ENCODE data around the gene BBC3. TPM values are rescaled to one million over a fixed set of nuclear protein-coding genes. Genes with fewer than 3 reads are reported as not detected.
"Not testable (repeated sequence)": the region's sequence is repeated elsewhere in the genome, so short reads cannot be mapped to it uniquely, and the experiment has no call there.

The BBC3 gene
- total RNA-seq, 1 experiment from 2014 or later = 9.8 TPM

DNA sequence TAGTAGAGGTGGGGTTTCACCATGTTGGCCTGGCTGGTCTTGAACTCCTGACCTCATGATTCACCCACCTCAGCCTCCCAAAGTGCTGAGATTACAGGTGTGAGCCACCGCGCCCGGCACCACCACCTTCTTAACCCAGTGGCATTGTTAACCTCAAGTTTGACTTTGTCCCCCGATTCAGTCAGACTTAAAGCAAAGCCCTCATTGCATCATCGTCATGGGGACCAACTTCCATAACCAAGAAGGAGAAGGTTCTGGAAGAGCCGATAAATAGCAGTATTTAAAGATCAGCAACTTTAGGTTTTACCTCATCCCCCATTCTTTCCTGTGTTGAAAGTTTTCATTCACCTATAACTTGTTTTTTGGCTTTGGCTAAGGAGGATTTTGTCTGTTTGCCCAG, 37.0 kb upstream of the BBC3 start:
- peaks cover 11% of the 10 kb centered on the region for H3K4me1 Mint-ChIP-seq (ENCODE audit: low read depth, unreplicated experiment)
- no peak overlapping the region for H3K27ac Mint-ChIP-seq (ENCODE audit: unreplicated experiment)
- no peak overlapping the region for H3K4me3 Mint-ChIP-seq (ENCODE audit: low read depth, unreplicated experiment)
- H3K36me3 Mint-ChIP-seq (ENCODE audit: insufficient read depth, unreplicated experiment) = peaks cover 75% of the 10 kb centered on the region
- CTCF ChIA-PET = no interaction called here
- no peaks in the 10 kb centered on the region for H3K27me3 Mint-ChIP-seq (ENCODE audit: unreplicated experiment)
- no peaks in the 10 kb centered on the region for H3K9me3 Mint-ChIP-seq (ENCODE audit: low read depth, unreplicated experiment)
- DNase-seq = no peak
- no TSS peak for BruUV-seq (replicated peaks)
- intact Hi-C loops (cut with micrococcal nuclease; ENCODE audit: unreplicated experiment) = no loop called here
- TF ChIP-seq, protein P1, sequence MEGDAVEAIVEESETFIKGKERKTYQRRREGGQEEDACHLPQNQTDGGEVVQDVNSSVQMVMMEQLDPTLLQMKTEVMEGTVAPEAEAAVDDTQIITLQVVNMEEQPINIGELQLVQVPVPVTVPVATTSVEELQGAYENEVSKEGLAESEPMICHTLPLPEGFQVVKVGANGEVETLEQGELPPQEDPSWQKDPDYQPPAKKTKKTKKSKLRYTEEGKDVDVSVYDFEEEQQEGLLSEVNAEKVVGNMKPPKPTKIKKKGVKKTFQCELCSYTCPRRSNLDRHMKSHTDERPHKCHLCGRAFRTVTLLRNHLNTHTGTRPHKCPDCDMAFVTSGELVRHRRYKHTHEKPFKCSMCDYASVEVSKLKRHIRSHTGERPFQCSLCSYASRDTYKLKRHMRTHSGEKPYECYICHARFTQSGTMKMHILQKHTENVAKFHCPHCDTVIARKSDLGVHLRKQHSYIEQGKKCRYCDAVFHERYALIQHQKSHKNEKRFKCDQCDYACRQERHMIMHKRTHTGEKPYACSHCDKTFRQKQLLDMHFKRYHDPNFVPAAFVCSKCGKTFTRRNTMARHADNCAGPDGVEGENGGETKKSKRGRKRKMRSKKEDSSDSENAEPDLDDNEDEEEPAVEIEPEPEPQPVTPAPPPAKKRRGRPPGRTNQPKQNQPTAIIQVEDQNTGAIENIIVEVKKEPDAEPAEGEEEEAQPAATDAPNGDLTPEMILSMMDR (IDR thresholded peaks at IDR 0.05; ENCODE audit: unreplicated experiment) = no peak

DNA sequence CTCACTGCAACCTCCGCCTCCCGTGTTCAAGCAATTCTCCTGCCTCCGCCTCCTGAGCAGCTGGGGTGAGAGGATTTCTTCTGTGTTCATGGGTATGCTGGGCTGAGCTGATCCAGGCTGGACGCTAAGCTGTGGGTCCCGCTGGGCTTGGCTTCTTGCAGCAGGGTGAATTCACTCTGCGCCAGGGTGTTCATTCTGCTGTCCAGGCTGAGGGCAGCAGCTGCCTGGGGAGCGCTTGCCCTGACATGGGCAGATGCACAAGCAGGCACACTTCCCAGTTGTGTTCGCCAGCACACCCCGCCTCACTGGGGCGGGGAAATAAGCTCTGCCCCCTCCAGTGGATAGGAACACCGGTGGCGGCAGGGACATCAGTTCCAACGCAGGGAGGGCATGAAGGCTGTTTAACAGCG, 36.4 kb upstream of the BBC3 start:
- CTCF ChIA-PET = no interaction called here
- Mint-ChIP-seq H3K4me1 (ENCODE audit: low read depth, unreplicated experiment) (peaks cover 4% of the 10 kb centered on the region), H3K27me3 (ENCODE audit: unreplicated experiment) (no peaks in the 10 kb centered on the region), H3K4me3 (ENCODE audit: low read depth, unreplicated experiment) (no peak overlapping the region), H3K27ac (ENCODE audit: unreplicated experiment) (no peak overlapping the region), H3K36me3 (ENCODE audit: insufficient read depth, unreplicated experiment) (peaks cover 68% of the 10 kb centered on the region), H3K9me3 (ENCODE audit: low read depth, unreplicated experiment) (no peaks in the 10 kb centered on the region)
- BruUV-seq (replicated peaks) = no TSS peak
- DNase-seq = no peak
- intact Hi-C loops (cut with micrococcal nuclease; ENCODE audit: unreplicated experiment) = no loop called here
- TF ChIP-seq, protein P1 (IDR thresholded peaks at IDR 0.05; ENCODE audit: unreplicated experiment) = no peak

DNA sequence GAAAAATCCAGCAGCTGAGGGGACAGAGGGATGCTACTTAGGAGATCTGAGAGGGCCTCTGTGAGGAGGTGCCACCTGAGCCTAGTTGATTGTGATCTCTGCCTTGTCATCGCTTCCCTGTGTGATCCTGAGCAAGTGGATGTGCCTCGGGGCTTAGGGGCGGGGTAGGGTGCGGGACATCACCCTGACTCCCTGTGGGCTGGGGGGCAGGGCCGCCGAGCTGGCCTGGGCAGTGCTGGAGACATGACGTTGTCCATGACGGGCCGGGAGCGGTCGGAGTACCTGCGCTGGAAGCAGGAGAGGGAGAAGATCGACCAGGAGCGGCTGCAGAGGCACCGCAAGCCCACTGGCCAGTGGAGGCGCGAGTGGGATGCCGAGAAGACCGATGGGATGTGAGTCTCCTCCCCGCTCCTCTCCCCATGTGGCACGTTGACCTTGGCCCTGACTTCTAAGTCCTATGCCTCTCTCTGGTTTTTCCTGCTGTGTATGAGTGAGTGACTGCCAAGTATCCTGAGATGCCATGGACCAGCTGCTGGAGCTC, 35.5 kb upstream of the BBC3 start:
- H3K4me3 Mint-ChIP-seq (ENCODE audit: low read depth, unreplicated experiment) = no peak overlapping the region
- peaks cover 59% of the 10 kb centered on the region for H3K36me3 Mint-ChIP-seq (ENCODE audit: insufficient read depth, unreplicated experiment)
- H3K4me1 Mint-ChIP-seq (ENCODE audit: low read depth, unreplicated experiment) = no peaks in the 10 kb centered on the region
- BruUV-seq (replicated peaks) = no TSS peak
- no peaks in the 10 kb centered on the region for H3K27me3 Mint-ChIP-seq (ENCODE audit: unreplicated experiment)
- H3K9me3 Mint-ChIP-seq (ENCODE audit: low read depth, unreplicated experiment) = no peaks in the 10 kb centered on the region
- TF ChIP-seq, protein P1 (IDR thresholded peaks at IDR 0.05; ENCODE audit: unreplicated experiment) = no peak
- CTCF ChIA-PET = interaction anchor here (0.7 kb wide), 1 partner anchor 603 kb away, joined by 3 read pairs; no protein-coding TSS in a partner anchor
- no peak overlapping the region for H3K27ac Mint-ChIP-seq (ENCODE audit: unreplicated experiment)
- no peak for DNase-seq
- intact Hi-C loops (cut with micrococcal nuclease; ENCODE audit: unreplicated experiment) = no loop called here

DNA sequence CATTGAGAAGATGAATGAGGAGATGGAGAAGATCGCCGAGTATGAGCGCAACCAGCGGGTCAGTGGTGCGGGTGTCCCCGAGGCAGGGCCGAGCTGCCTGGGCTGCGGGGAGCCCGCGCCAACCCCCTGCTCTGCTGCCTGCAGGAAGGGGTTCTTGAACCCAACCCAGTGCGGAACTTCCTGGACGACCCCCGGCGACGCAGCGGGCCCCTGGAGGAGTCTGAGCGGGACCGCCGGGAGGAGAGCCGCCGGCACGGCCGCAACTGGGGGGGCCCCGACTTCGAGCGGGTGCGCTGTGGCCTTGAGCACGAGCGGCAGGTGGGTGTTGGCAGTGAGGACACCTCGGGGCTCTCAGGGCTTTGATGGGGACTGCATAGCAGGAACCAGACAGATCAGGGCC, 33.6 kb upstream of the BBC3 start:
- CTCF ChIA-PET = no interaction called here

DNA sequence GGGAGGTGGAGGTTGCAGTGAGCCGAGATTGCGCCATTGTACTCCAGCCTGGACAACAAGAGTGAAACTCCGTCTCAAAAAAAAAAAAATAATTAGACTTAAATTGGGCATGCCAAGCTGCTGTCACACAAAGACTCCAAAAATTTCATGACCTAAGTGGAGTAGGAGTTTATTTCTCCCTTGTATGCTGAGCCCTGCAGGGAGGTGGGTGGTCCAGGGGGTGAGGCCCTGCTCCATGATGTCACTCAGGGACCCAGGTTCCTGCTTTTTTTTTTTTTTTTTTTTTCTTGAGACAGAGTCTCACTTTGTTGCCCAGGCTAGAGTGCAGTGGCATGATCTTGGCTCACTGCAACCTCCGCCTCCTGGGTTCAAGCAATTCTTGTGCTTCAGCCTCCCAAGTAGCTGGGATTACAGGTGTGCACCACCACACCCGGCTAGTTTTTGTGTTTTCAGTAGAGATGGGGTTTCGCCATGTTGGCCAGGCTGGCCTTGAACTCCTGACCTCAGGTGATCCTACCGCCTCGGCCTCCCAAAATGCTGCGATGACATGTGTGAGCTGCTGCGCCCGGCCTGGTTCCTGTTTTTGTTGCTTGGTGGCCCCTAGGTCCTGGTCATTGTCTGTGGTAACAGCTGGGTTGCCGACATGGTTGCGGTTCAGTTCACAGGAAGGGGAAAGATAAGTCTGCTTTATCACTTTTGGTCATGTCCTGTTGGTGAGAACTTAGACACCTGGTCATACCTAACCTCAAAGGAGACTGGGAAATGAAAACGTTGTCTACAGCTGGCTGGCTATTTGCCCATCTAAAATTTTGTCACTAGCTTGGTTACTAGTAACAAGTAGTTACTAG, 31.2 kb upstream of the BBC3 start:
- intact Hi-C loops (cut with micrococcal nuclease; ENCODE audit: unreplicated experiment); H3K27me3 Mint-ChIP-seq (ENCODE audit: unreplicated experiment); H3K27ac Mint-ChIP-seq (ENCODE audit: unreplicated experiment); H3K4me3 Mint-ChIP-seq (ENCODE audit: low read depth, unreplicated experiment); H3K9me3 Mint-ChIP-seq (ENCODE audit: low read depth, unreplicated experiment); DNase-seq; BruUV-seq (replicated peaks): not testable (repeated sequence)
- Mint-ChIP-seq H3K36me3 (ENCODE audit: insufficient read depth, unreplicated experiment) (peaks cover 59% of the 10 kb centered on the region), H3K4me1 (ENCODE audit: low read depth, unreplicated experiment) (peaks cover 25% of the 10 kb centered on the region)
- CTCF ChIA-PET = interaction anchor here (0.7 kb wide), 1 partner anchor 690 kb away, joined by 3 read pairs; no protein-coding TSS in a partner anchor

More for the DNA sequence above, 33.6 kb upstream of the BBC3 start:
- Mint-ChIP-seq H3K27ac (ENCODE audit: unreplicated experiment) (no peak overlapping the region), H3K9me3 (ENCODE audit: low read depth, unreplicated experiment) (no peaks in the 10 kb centered on the region), H3K4me3 (ENCODE audit: low read depth, unreplicated experiment) (no peak overlapping the region), H3K4me1 (ENCODE audit: low read depth, unreplicated experiment) (peaks cover under 1% of the 10 kb centered on the region), H3K27me3 (ENCODE audit: unreplicated experiment) (no peaks in the 10 kb centered on the region), H3K36me3 (ENCODE audit: insufficient read depth, unreplicated experiment) (peaks cover 61% of the 10 kb centered on the region)
- intact Hi-C loops (cut with micrococcal nuclease; ENCODE audit: unreplicated experiment) = no loop called here
- TF ChIP-seq, protein P1 (IDR thresholded peaks at IDR 0.05; ENCODE audit: unreplicated experiment) = no peak
- DNase-seq = no peak
- BruUV-seq (replicated peaks) = no TSS peak
